Kidney capillary endothelial cell (primary cell): Measurements from ENCODE around the gene CARD11.

ENCODE experiments used
- DNase-seq: peaks from one replicate; pipeline ENCODE4 v3.0.0-alpha.2; 2018; ENCODE audit warnings: low spot score

CARD11 gene

GRCh38 chr7:2939193-2939885 lies 104.3 kb downstream of the CARD11 start:
- no peak for DNase-seq

- no peak for DNase-seq
Measured at GRCh38 chr7:2938514-2939192, 105.0 kb downstream of the CARD11 start.

- DNase-seq, result no peak
Measured at GRCh38 chr7:2937701-2938513, 105.8 kb downstream of the CARD11 start.

- DNase-seq, result no peak
Measured at GRCh38 chr7:2936891-2937580, 106.6 kb downstream of the CARD11 start.

- no peak for DNase-seq
Measured at GRCh38 chr7:2936301-2936700, 107.4 kb downstream of the CARD11 start.

- DNase-seq, result no peak
Measured at GRCh38 chr7:2934984-2935740, 108.5 kb downstream of the CARD11 start.

- peak; percentile 63 for DNase-seq
Measured at GRCh38 chr7:2934211-2934731, 109.4 kb downstream of the CARD11 start.

GRCh38 chr7:2932402-2933251 lies 111.0 kb downstream of the CARD11 start:
- no peak for DNase-seq

- DNase-seq, result no peak
Measured at GRCh38 chr7:2931034-2931415, 112.6 kb downstream of the CARD11 start.

- DNase-seq, result no peak
Measured at GRCh38 chr7:2930310-2931033, 113.2 kb downstream of the CARD11 start.

- DNase-seq, result no peak
Measured at GRCh38 chr7:2929321-2930201, 114.1 kb downstream of the CARD11 start.

GRCh38 chr7:2928613-2929311 lies 114.9 kb downstream of the CARD11 start:
- no peak for DNase-seq

GRCh38 chr7:2928256-2928612 lies 115.4 kb downstream of the CARD11 start:
- DNase-seq, result no peak

- no peak for DNase-seq
Measured at GRCh38 chr7:2927592-2927991, 116.1 kb downstream of the CARD11 start.

GRCh38 chr7:2926896-2927405 lies 116.7 kb downstream of the CARD11 start:
- no peak for DNase-seq

GRCh38 chr7:2926120-2926895 lies 117.4 kb downstream of the CARD11 start:
- DNase-seq, result no peak
